ENCODE results near the gene MOB3B.

GRCh38 chr9:27387722-27388121 lies 141.9 kb downstream of the MOB3B start:
- TF ChIP-seq CTCF (IDR thresholded peaks at IDR 0.05; ENCODE audit: low read depth, low read length, poor library complexity, severe bottlenecking) = no peak
- no peak for TF ChIP-seq EZH2phosphoT487 (IDR thresholded peaks at IDR 0.05; ENCODE audit: borderline replicate concordance, low read length)
